Cardiac muscle cell (in vitro differentiated cells and primary cell): ENCODE measurements around the gene SLC9A5. TPM values are rescaled to one million over a fixed set of nuclear protein-coding genes. Genes with fewer than 3 reads are reported as not detected.

ENCODE experiments used
- DNase-seq, 2 donors: peaks; one replicate each; pipeline versions ENCODE4 v3.0.0 to v3.0.0-alpha.2; 2010 to 2017; ENCODE audit warnings: low read depth in 1 of 2, low spot score in 1 of 2
- H3K27ac ChIP-seq: fragments of 200-600 bp; sonication (generic); 2 replicates; pipeline ENCODE4 v1.5.1; 2016
- H3K27me3 ChIP-seq: fragments of 200-600 bp; sonication (generic); 2 replicates; pipeline ENCODE4 v1.6.0; 2016; ENCODE audit warnings: control low read depth
- H3K36me3 ChIP-seq: fragments of 200-600 bp; sonication (generic); 2 replicates; pipeline ENCODE4 v1.5.1; 2016; ENCODE audit warnings: control low read depth
- H3K4me1 ChIP-seq: fragments of 200-600 bp; sonication (generic); 2 replicates; pipeline ENCODE4 v1.8.1; 2017; ENCODE audit warnings: low read depth, mild to moderate bottlenecking, mixed run types
- H3K4me3 ChIP-seq: fragments of 200-600 bp; sonication (generic); 2 replicates; pipeline ENCODE4 v1.5.1; 2016; ENCODE audit warnings: mild to moderate bottlenecking
- H3K9me3 ChIP-seq: fragments of 200-600 bp; sonication (generic); 2 replicates; pipeline ENCODE4 v1.5.1; 2017; ENCODE audit warnings: low read depth, mild to moderate bottlenecking, control low read depth
- CTCF ChIP-seq: IDR thresholded peaks from 2 replicates; pipeline ENCODE4 v1.5.1; 2012; ENCODE audit warnings: low read depth, mild to moderate bottlenecking, low read length
- polyA plus RNA-seq: library from polyadenylated mRNA; unstranded; fragments of >200 nt; fragmentation: Nextera tagmentation; extraction: Ambion mirVana; gene quantifications from 2 replicates; pipeline ENCODE4 v1.2.1, GENCODE V29; 2016
- total RNA-seq: library from RNA; depleted of rRNA; stranded (reverse); fragments of >200 nt; gene quantifications from 2 replicates; pipeline ENCODE4 v1.2.3, GENCODE V29; 2016

The SLC9A5 gene
- 1.6 and 4.6 TPM in 2 replicates for total RNA-seq
- polyA plus RNA-seq, result 4.5 and 8.4 TPM in 2 replicates

GRCh38 chr16:67248401-67249177 lies at the start of gene SLC9A5:
TSS of gene SLC9A5 (plus strand) at chr16:67248979. CDS start at chr16:67249015, 36 bp downstream.
- H3K27me3 ChIP-seq, result peaks cover 14% of the 10 kb centered on the region
- H3K4me3 ChIP-seq, result peak within 1 kb of the TSS; percentile 58
- H3K9me3 ChIP-seq, result no peaks in the 10 kb centered on the region
- peak in 1 of 2 donors; percentile 58 for DNase-seq
- no peak within 1 kb of the TSS for H3K27ac ChIP-seq
- no peaks in the 10 kb centered on the region for H3K36me3 ChIP-seq
- TF ChIP-seq CTCF, result no peak
- H3K4me1 ChIP-seq, result peaks cover 5% of the 10 kb centered on the region

- DNase-seq, result peak in 1 of 2 donors; percentile 71
- H3K4me3 ChIP-seq, result no peak within 1 kb of the TSS
- no peak within 1 kb of the TSS for H3K27ac ChIP-seq
- H3K27me3 ChIP-seq, result no peaks in the 10 kb centered on the region
- TF ChIP-seq CTCF, result peak; percentile 44
- no peaks in the 10 kb centered on the region for H3K9me3 ChIP-seq
- H3K4me1 ChIP-seq, result no peaks in the 10 kb centered on the region
- H3K36me3 ChIP-seq, result peaks cover 36% of the 10 kb centered on the region
These were observed 49.6 kb upstream of the SLC9A5 start, which contains the start of gene ELMO3 for GRCh38 chr16:67199011-67199807. TSS of gene ELMO3 (plus strand) at chr16:67199131. CDS start at chr16:67199327, 196 bp downstream.

- H3K27ac ChIP-seq, result no peak overlapping the region
- H3K36me3 ChIP-seq, result peaks cover 33% of the 10 kb centered on the region
- H3K27me3 ChIP-seq, result no peaks in the 10 kb centered on the region
- no peak for DNase-seq
- H3K4me3 ChIP-seq, result no peak overlapping the region
- no peak for TF ChIP-seq CTCF
- no peaks in the 10 kb centered on the region for H3K9me3 ChIP-seq
- H3K4me1 ChIP-seq, result no peaks in the 10 kb centered on the region
These were observed 49.0 kb upstream of the SLC9A5 start for GRCh38 chr16:67199808-67200198.

GRCh38 chr16:67200491-67200890 lies 48.3 kb upstream of the SLC9A5 start:
- H3K4me3 ChIP-seq, result no peak overlapping the region
- DNase-seq, result no peak
- H3K27ac ChIP-seq, result no peak overlapping the region
- no peaks in the 10 kb centered on the region for H3K27me3 ChIP-seq
- no peaks in the 10 kb centered on the region for H3K4me1 ChIP-seq
- TF ChIP-seq CTCF, result no peak
- no peaks in the 10 kb centered on the region for H3K9me3 ChIP-seq
- peaks cover 26% of the 10 kb centered on the region for H3K36me3 ChIP-seq

- DNase-seq, result no peak
- no peaks in the 10 kb centered on the region for H3K4me1 ChIP-seq
- H3K9me3 ChIP-seq, result no peaks in the 10 kb centered on the region
- H3K36me3 ChIP-seq, result peaks cover 15% of the 10 kb centered on the region
- H3K27me3 ChIP-seq, result no peaks in the 10 kb centered on the region
- H3K27ac ChIP-seq, result no peak overlapping the region
- no peak for TF ChIP-seq CTCF
- no peak overlapping the region for H3K4me3 ChIP-seq
These were observed 47.1 kb upstream of the SLC9A5 start for GRCh38 chr16:67201411-67202345.
